Hepatocyte (in vitro differentiated cells): ENCODE data around the gene NHERF1.

Experiments
- CTCF ChIP-seq: fragments of 200-600 bp; sonication (generic); IDR thresholded peaks from 2 replicates; pipeline ENCODE4 v1.5.1; 2016; ENCODE audit warnings: antibody characterized with exemption, mild to moderate bottlenecking; ENCODE audit not compliant: poor library complexity
- EZH2 ChIP-seq: fragments of 200-600 bp; sonication (generic); IDR thresholded peaks from 2 replicates; pipeline ENCODE4 v1.6.1; 2016; ENCODE audit warnings: antibody characterized with exemption, mild to moderate bottlenecking, borderline replicate concordance

DNA sequence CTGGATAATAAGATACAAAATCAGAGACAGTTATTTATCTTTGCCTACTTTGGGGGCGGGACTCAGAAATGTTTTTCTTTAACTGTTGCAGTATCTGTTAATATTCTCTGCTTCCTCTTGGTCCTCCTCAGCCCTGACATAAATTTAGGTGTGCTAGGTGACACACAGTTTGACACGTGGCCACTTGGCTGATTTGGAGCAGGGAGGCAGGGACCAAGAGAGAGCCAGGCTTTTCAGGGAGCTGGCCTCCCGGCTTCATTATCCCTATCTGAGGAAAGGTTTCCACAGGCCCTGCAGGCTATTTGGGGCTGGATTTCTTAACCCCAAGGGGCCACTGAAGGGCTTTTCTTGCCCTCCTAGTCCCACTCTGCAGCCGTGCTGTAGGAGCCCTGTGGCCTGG lies 47.8 kb downstream of the NHERF1 start:
- no peak for TF ChIP-seq EZH2
- TF ChIP-seq CTCF = no peak
